Natural killer cell (primary cell): ENCODE results near the gene RORC. TPM values are rescaled to one million over a fixed set of nuclear protein-coding genes. Genes with fewer than 3 reads are reported as not detected.

Experiments
- ATAC-seq, 3 donors: fragments of 150-1000 bp in 2 of 3; fragments of 200-7000 bp in 1 of 3; cut with Tn5 transposase; 1 replicate in 1 of 3; 2 replicates in 2 of 3; pipeline ENCODE4 v1.10.0; 2021; ENCODE audit warnings: mild to moderate bottlenecking in 2 of 3, moderate library complexity in 2 of 3
- DNase-seq, 2 donors: peaks; one replicate each; pipeline versions ENCODE4 v3.0.0 to v3.0.0-alpha.2; 2013 to 2021; ENCODE audit warnings: mixed read lengths in 1 of 2
- H3K27ac ChIP-seq: one replicate; pipeline ENCODE4 v1.5.1; 2013; ENCODE audit warnings: mild to moderate bottlenecking, low read length
- H3K27me3 ChIP-seq: one replicate; pipeline ENCODE4 v1.6.1; 2013; ENCODE audit warnings: low read length; ENCODE audit not compliant: control insufficient read depth, insufficient read depth
- H3K36me3 ChIP-seq: one replicate; pipeline ENCODE4 v1.6.1; 2013; ENCODE audit warnings: low read length; ENCODE audit not compliant: control insufficient read depth, insufficient read depth
- H3K4me1 ChIP-seq: one replicate; pipeline ENCODE4 v1.6.1; 2013; ENCODE audit warnings: low read length; ENCODE audit not compliant: control insufficient read depth, insufficient read depth
- H3K4me3 ChIP-seq: one replicate; pipeline ENCODE4 v1.5.1; 2013; ENCODE audit warnings: low read length
- H3K9me3 ChIP-seq: one replicate; pipeline ENCODE4 v1.6.1; 2013; ENCODE audit warnings: low read length; ENCODE audit not compliant: control insufficient read depth, insufficient read depth
- H3K27ac Mint-ChIP-seq, 2 donors: one replicate each; pipeline ENCODE4 v1.8.0; 2022; ENCODE audit warnings: mild to moderate bottlenecking in 2 of 2, mixed read lengths in 2 of 2, moderate library complexity in 1 of 2
- H3K27me3 Mint-ChIP-seq, 2 donors: one replicate each; pipeline ENCODE4 v1.8.0; 2022; ENCODE audit warnings: low read depth in 2 of 2, mixed read lengths in 2 of 2
- H3K36me3 Mint-ChIP-seq: one replicate; pipeline ENCODE4 v1.8.0; 2022; ENCODE audit warnings: mixed read lengths
- H3K4me1 Mint-ChIP-seq, 2 donors: one replicate each; pipeline ENCODE4 v1.8.0; 2022; ENCODE audit warnings: mixed read lengths in 2 of 2
- H3K4me3 Mint-ChIP-seq: one replicate; pipeline ENCODE4 v1.8.0; 2022; ENCODE audit warnings: mild to moderate bottlenecking, moderate library complexity, mixed read lengths
- H3K9me3 Mint-ChIP-seq, 2 donors: one replicate each; pipeline ENCODE4 v1.8.0; 2022; ENCODE audit warnings: mixed read lengths in 2 of 2
- CTCF ChIP-seq: fragments of 200-600 bp; IDR thresholded peaks from one replicate; pipeline ENCODE4 v1.8.0; 2022; ENCODE audit warnings: antibody characterized with exemption
- WGBS: methylation state at CpG from one replicate; pipeline ENCODE4 v1.1.7; 2013; ENCODE audit warnings: missing lambda C conversion rate; ENCODE audit not compliant: insufficient coverage; 5-methylcytosine and 5-hydroxymethylcytosine counted together
- intact Hi-C: fragments of 100-400 bp; cut with micrococcal nuclease; formaldehyde crosslinking; loops from one replicate; pipeline ENCODE4 v1.14.2; 2022
- total RNA-seq, 4 donors: library from RNA; stranded (reverse); fragments of 120-200 nt in 1 of 4; gene quantifications; one replicate each; pipeline versions ENCODE4 v1.2.3 to v1.2.4, GENCODE V29; 2013 to 2022

The RORC gene
- total RNA-seq, 3 donors from 2014 or later (not counting 1 experiment from before 2014, with no cell fraction given): 0.14 to 0.78 (median 0.70) TPM

- intact Hi-C loops: no loop called here
- Mint-ChIP-seq H3K4me1 (no peaks in the 10 kb centered on the region), H3K27ac (no peak overlapping the region), H3K9me3 (no peaks in the 10 kb centered on the region), H3K4me3 (no peak overlapping the region), H3K27me3 (peaks cover 18 to 27% of the 10 kb centered on the region in 2 donors), H3K36me3 (no peaks in the 10 kb centered on the region)
- H3K36me3 ChIP-seq: no peaks in the 10 kb centered on the region
- 79% methylated on average over 8 of the region's 8 CpGs for WGBS
- H3K27ac ChIP-seq: no peak overlapping the region
- H3K4me1 ChIP-seq: no peaks in the 10 kb centered on the region
- H3K4me3 ChIP-seq: no peak overlapping the region
- TF ChIP-seq CTCF: no peak
- ATAC-seq: no peak
- DNase-seq: peak in 1 of 2 donors; percentile 32
- H3K27me3 ChIP-seq: no peaks in the 10 kb centered on the region
- H3K9me3 ChIP-seq: no peaks in the 10 kb centered on the region
Measured at GRCh38 chr1:151846686-151847237, 15.2 kb upstream of the RORC start.

- no peak overlapping the region for H3K27ac Mint-ChIP-seq
- Histone ChIP-seq H3K4me1 (no peaks in the 10 kb centered on the region), H3K9me3 (no peaks in the 10 kb centered on the region), H3K27me3 (no peaks in the 10 kb centered on the region), H3K27ac (no peak overlapping the region), H3K4me3 (no peak overlapping the region), H3K36me3 (no peaks in the 10 kb centered on the region)
- H3K27me3 Mint-ChIP-seq: peaks cover 18 to 22% of the 10 kb centered on the region in 2 donors
- DNase-seq (peak in 1 of 2 donors; percentile 32), ATAC-seq (peak in 1 of 3 donors; percentile 36)
- H3K4me3 Mint-ChIP-seq: no peak overlapping the region
- no peaks in the 10 kb centered on the region for H3K36me3 Mint-ChIP-seq
- no peaks in the 10 kb centered on the region for H3K4me1 Mint-ChIP-seq
- H3K9me3 Mint-ChIP-seq: no peaks in the 10 kb centered on the region
- 73% methylated on average over 6 of the region's 6 CpGs for WGBS
- intact Hi-C loops: no loop called here
- no peak for TF ChIP-seq CTCF
Measured at GRCh38 chr1:151846062-151846568, 14.5 kb upstream of the RORC start.

- no peak overlapping the region for H3K27ac ChIP-seq
- no peak for TF ChIP-seq CTCF
- Mint-ChIP-seq H3K9me3 (no peaks in the 10 kb centered on the region), H3K36me3 (no peaks in the 10 kb centered on the region), H3K27me3 (peaks cover 10 to 32% of the 10 kb centered on the region in 2 donors), H3K4me3 (no peak overlapping the region), H3K4me1 (peaks cover 16 to 23% of the 10 kb centered on the region in 2 donors), H3K27ac (no peak overlapping the region)
- H3K36me3 ChIP-seq: no peaks in the 10 kb centered on the region
- WGBS: 64% methylated on average over 2 of the region's 2 CpGs
- H3K4me1 ChIP-seq: peaks cover 21% of the 10 kb centered on the region
- H3K4me3 ChIP-seq: no peak overlapping the region
- peaks cover 5% of the 10 kb centered on the region for H3K27me3 ChIP-seq
- H3K9me3 ChIP-seq: no peaks in the 10 kb centered on the region
- ATAC-seq (no peak), DNase-seq (no peak)
- intact Hi-C loops: no loop called here
Measured at GRCh38 chr1:151843398-151843797, 11.8 kb upstream of the RORC start.

DNA sequence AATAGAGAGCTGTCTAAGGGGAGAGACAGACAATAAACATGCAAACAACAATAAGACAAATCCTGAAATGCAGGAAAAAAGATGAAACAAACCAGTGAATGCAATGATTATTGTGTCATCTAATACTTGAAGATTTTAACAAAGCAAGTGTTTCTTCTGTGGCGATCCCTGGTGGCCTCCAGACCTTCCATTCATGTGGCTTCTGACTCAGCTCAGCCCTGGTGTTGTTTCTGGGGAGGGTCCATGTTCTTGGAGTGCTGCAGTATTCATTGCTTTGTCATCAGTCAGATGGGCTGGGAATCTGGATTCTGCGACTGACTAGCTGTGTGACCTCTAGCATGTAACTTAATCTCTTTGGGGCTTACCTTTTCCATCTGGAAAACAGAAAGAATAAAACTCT, 9.5 kb upstream of the RORC start:
- DNase-seq (no peak), ATAC-seq (no peak)
- Mint-ChIP-seq H3K9me3 (no peaks in the 10 kb centered on the region), H3K4me3 (no peak overlapping the region), H3K4me1 (peaks cover 33 to 40% of the 10 kb centered on the region in 2 donors), H3K27ac (peak overlapping the region in 1 of 2 donors; percentile 85), H3K27me3 (peaks cover 10 to 32% of the 10 kb centered on the region in 2 donors), H3K36me3 (no peaks in the 10 kb centered on the region)
- H3K27me3 ChIP-seq: peaks cover 5% of the 10 kb centered on the region
- peaks cover 37% of the 10 kb centered on the region for H3K4me1 ChIP-seq
- H3K4me3 ChIP-seq: no peak overlapping the region
- intact Hi-C loops: no loop called here
- no peak overlapping the region for H3K27ac ChIP-seq
- whole genome bisulfite sequencing: 98% methylated on average over 2 of the region's 2 CpGs
- H3K36me3 ChIP-seq: no peaks in the 10 kb centered on the region
- H3K9me3 ChIP-seq: no peaks in the 10 kb centered on the region
- TF ChIP-seq CTCF: no peak
